Measurements from ENCODE around the gene ZNF654. TPM values are rescaled to one million over a fixed set of nuclear protein-coding genes. Genes with fewer than 3 reads are reported as not detected.

The ZNF654 gene
- total RNA-seq, 3 donors from 2014 or later (not counting 1 experiment from before 2014, with no cell fraction given) = 11.9 to 16.7 (median 12.2) TPM

DNA sequence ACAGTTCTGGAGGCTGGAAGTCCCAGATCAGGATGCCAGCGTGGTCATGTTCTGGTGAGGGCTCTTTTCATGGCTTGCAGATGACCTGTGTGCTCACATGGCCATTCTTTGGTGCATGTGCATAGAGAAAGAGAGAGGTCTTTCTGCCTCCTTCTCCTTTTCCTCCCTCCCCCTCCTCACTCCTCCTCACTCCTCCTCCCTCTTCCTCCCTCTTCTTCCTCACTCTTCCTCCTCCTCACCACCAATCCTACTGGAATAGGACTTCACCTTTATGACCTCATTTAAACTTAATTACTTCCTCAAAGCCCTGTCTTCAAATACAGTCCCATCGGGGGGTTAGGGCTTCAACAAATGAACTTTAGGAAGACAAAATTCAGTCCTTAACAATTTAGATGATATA is 23.8 kb downstream of the ZNF654 start:
- Mint-ChIP-seq H3K4me1 (peaks cover 48 to 54% of the 10 kb centered on the region in 2 donors), H3K9me3 (no peaks in the 10 kb centered on the region), H3K27me3 (ENCODE audit: low read depth in 2 of 2) (no peaks in the 10 kb centered on the region), H3K27ac (peak overlapping the region in 1 of 2 donors; percentile 15), H3K4me3 (no peak overlapping the region), H3K36me3 (peaks cover 5% of the 10 kb centered on the region)
- 100% methylated on average over 1 of the region's 2 CpGs for WGBS (ENCODE audit: insufficient coverage)
- no peak overlapping the region for H3K27ac ChIP-seq (ENCODE audit: low read length)
- H3K27me3 ChIP-seq (ENCODE audit: control insufficient read depth, insufficient read depth, low read length) = no peaks in the 10 kb centered on the region
- intact Hi-C loops (cut with micrococcal nuclease) = no loop called here
- no peaks in the 10 kb centered on the region for H3K4me1 ChIP-seq (ENCODE audit: control insufficient read depth, insufficient read depth, low read length)
- H3K9me3 ChIP-seq (ENCODE audit: control insufficient read depth, insufficient read depth, low read length) = no peaks in the 10 kb centered on the region
- peaks cover 7% of the 10 kb centered on the region for H3K36me3 ChIP-seq (ENCODE audit: control insufficient read depth, insufficient read depth, low read length)
- H3K4me3 ChIP-seq (ENCODE audit: low read length) = no peak overlapping the region
- TF ChIP-seq, protein P1, sequence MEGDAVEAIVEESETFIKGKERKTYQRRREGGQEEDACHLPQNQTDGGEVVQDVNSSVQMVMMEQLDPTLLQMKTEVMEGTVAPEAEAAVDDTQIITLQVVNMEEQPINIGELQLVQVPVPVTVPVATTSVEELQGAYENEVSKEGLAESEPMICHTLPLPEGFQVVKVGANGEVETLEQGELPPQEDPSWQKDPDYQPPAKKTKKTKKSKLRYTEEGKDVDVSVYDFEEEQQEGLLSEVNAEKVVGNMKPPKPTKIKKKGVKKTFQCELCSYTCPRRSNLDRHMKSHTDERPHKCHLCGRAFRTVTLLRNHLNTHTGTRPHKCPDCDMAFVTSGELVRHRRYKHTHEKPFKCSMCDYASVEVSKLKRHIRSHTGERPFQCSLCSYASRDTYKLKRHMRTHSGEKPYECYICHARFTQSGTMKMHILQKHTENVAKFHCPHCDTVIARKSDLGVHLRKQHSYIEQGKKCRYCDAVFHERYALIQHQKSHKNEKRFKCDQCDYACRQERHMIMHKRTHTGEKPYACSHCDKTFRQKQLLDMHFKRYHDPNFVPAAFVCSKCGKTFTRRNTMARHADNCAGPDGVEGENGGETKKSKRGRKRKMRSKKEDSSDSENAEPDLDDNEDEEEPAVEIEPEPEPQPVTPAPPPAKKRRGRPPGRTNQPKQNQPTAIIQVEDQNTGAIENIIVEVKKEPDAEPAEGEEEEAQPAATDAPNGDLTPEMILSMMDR (IDR thresholded peaks at IDR 0.05) = no peak
- ATAC-seq = no peak
- no peak for DNase-seq

DNA sequence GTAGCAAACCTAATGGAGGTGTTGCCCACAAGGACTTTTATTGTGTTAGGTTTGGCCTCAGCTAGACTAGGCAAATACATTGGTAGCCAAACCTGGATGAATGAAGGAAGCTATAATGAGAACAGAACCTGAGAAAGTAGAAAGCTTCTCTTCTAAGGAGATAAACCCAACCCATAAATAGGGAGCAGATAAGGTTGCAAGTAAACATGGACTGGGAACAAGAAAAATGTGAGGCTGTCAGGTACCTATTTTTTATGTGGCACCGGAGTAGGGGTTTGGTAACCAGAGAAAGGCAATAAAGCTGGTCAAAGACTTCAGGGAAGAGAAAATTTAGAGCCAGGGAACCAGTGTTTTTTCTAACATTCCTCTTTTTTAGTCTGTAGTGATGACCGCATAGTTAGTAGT is 25.0 kb downstream of the ZNF654 start:
- no peak for ATAC-seq
- Histone ChIP-seq H3K27ac (ENCODE audit: low read length) (no peak overlapping the region), H3K27me3 (ENCODE audit: control insufficient read depth, insufficient read depth, low read length) (no peaks in the 10 kb centered on the region), H3K4me3 (ENCODE audit: low read length) (no peak overlapping the region), H3K9me3 (ENCODE audit: control insufficient read depth, insufficient read depth, low read length) (no peaks in the 10 kb centered on the region), H3K4me1 (ENCODE audit: control insufficient read depth, insufficient read depth, low read length) (no peaks in the 10 kb centered on the region), H3K36me3 (ENCODE audit: control insufficient read depth, insufficient read depth, low read length) (peaks cover 9% of the 10 kb centered on the region)
- Mint-ChIP-seq H3K36me3 (peaks cover 5% of the 10 kb centered on the region), H3K4me1 (peaks cover 36 to 42% of the 10 kb centered on the region in 2 donors), H3K27ac (no peak overlapping the region), H3K27me3 (ENCODE audit: low read depth in 2 of 2) (no peaks in the 10 kb centered on the region), H3K9me3 (no peaks in the 10 kb centered on the region), H3K4me3 (no peak overlapping the region)
- WGBS (ENCODE audit: insufficient coverage) = 97% methylated on average over 2 of the region's 2 CpGs
- intact Hi-C loops (cut with micrococcal nuclease) = no loop called here
- DNase-seq = no peak
- TF ChIP-seq, protein P1 (IDR thresholded peaks at IDR 0.05) = no peak

DNA sequence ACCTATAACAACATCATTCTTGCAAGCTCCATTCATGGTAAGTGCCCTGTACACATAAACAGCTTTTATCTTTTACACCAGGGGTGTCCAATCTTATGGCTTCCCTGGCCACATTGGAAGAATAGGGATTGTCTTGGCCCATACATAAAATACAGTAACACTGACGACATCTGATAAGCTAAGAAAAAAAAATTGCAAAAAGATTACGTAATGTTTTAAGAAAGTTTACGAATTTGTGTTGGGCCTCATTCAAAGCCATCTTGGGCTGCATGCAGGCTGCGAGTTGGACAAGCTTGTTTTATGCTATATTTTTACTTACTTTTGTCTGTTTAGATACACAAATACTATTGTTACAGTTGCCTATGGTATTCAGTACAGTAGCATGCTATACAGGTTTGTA is 31.6 kb downstream of the ZNF654 start:
- H3K36me3 ChIP-seq (ENCODE audit: control insufficient read depth, insufficient read depth, low read length) = peaks cover 16% of the 10 kb centered on the region
- no peaks in the 10 kb centered on the region for H3K9me3 ChIP-seq (ENCODE audit: control insufficient read depth, insufficient read depth, low read length)
- intact Hi-C loops (cut with micrococcal nuclease) = no loop called here
- no peak overlapping the region for H3K4me3 ChIP-seq (ENCODE audit: low read length)
- H3K36me3 Mint-ChIP-seq = peaks cover 5% of the 10 kb centered on the region
- H3K4me3 Mint-ChIP-seq = no peak overlapping the region
- ATAC-seq (no peak), DNase-seq (no peak)
- no peaks in the 10 kb centered on the region for H3K4me1 ChIP-seq (ENCODE audit: control insufficient read depth, insufficient read depth, low read length)
- no peak overlapping the region for H3K27ac ChIP-seq (ENCODE audit: low read length)
- no peak overlapping the region for H3K27ac Mint-ChIP-seq
- no peaks in the 10 kb centered on the region for H3K27me3 Mint-ChIP-seq (ENCODE audit: low read depth in 2 of 2)
- H3K4me1 Mint-ChIP-seq = peaks cover 22 to 29% of the 10 kb centered on the region in 2 donors
- no peaks in the 10 kb centered on the region for H3K27me3 ChIP-seq (ENCODE audit: control insufficient read depth, insufficient read depth, low read length)
- TF ChIP-seq, protein P1 (IDR thresholded peaks at IDR 0.05) = no peak
- WGBS (ENCODE audit: insufficient coverage) = 71% methylated on average over 4 of the region's 4 CpGs
- H3K9me3 Mint-ChIP-seq = no peaks in the 10 kb centered on the region

DNA sequence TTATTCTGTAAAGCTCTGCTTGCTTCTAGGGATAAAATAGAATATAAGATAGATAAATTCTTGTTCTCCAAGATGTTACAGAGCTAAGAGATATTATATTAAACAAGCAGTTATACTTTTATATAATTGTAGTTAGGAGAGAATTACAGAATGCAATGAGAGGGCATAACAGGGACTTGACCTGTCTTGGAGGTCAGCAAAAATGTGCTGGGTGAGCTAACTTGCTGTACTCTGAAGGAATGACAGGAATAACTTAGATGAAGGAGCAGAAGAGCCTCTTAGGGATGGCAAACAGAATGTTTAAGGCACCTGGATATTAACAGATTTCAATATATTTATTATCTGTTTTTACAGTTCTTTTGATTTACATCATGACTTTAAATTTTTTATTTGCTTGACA is 33.2 kb downstream of the ZNF654 start:
- H3K4me1 ChIP-seq (ENCODE audit: control insufficient read depth, insufficient read depth, low read length) = no peaks in the 10 kb centered on the region
- Mint-ChIP-seq H3K27ac (no peak overlapping the region), H3K9me3 (no peaks in the 10 kb centered on the region), H3K4me1 (peaks cover 36 to 45% of the 10 kb centered on the region in 2 donors), H3K27me3 (ENCODE audit: low read depth in 2 of 2) (no peaks in the 10 kb centered on the region), H3K36me3 (peaks cover 9% of the 10 kb centered on the region), H3K4me3 (no peak overlapping the region)
- DNase-seq (no peak), ATAC-seq (no peak)
- no peak overlapping the region for H3K27ac ChIP-seq (ENCODE audit: low read length)
- intact Hi-C loops (cut with micrococcal nuclease) = no loop called here
- H3K27me3 ChIP-seq (ENCODE audit: control insufficient read depth, insufficient read depth, low read length) = no peaks in the 10 kb centered on the region
- TF ChIP-seq, protein P1 (IDR thresholded peaks at IDR 0.05) = no peak
- no peaks in the 10 kb centered on the region for H3K9me3 ChIP-seq (ENCODE audit: control insufficient read depth, insufficient read depth, low read length)
- peaks cover 16% of the 10 kb centered on the region for H3K36me3 ChIP-seq (ENCODE audit: control insufficient read depth, insufficient read depth, low read length)
- H3K4me3 ChIP-seq (ENCODE audit: low read length) = no peak overlapping the region
